Osteoblast (primary cell): ENCODE data around the gene PRKCE. TPM values are rescaled to one million over a fixed set of nuclear protein-coding genes. Genes with fewer than 3 reads are reported as not detected.
A peak's percentile ranks its signal among the peaks of the same experiment; 100 is the strongest.

Experiments
- DNase-seq: peaks from one replicate; pipeline ENCODE4 v3.0.0; 2011; ENCODE audit warnings: low spot score, mixed read lengths; ENCODE audit not compliant: insufficient read length; ENCODE audit errors: missing footprints
- H2AFZ ChIP-seq: 2 replicates; pipeline ENCODE4 v1.6.0; 2011; ENCODE audit warnings: mild to moderate bottlenecking, low read length
- H3K27ac ChIP-seq: 2 replicates; pipeline ENCODE4 v1.5.1; 2011; ENCODE audit warnings: mild to moderate bottlenecking, low read depth, low read length, moderate library complexity
- H3K27me3 ChIP-seq: 2 replicates; pipeline ENCODE4 v1.6.0; 2012; ENCODE audit warnings: mild to moderate bottlenecking, control low read depth, inconsistent platforms, low read length, moderate library complexity; ENCODE audit not compliant: insufficient read depth
- H3K36me3 ChIP-seq: 2 replicates; pipeline ENCODE4 v1.5.1; 2011; ENCODE audit warnings: mild to moderate bottlenecking, low read length, control low read depth, moderate library complexity; ENCODE audit not compliant: insufficient read depth
- H3K4me1 ChIP-seq: 2 replicates; pipeline ENCODE4 v1.5.1; 2011; ENCODE audit warnings: mild to moderate bottlenecking, low read length, control low read depth, moderate library complexity; ENCODE audit not compliant: insufficient read depth
- H3K4me2 ChIP-seq: 2 replicates; pipeline ENCODE4 v1.6.0; 2011; ENCODE audit warnings: mild to moderate bottlenecking, low read length; ENCODE audit not compliant: insufficient read depth
- H3K4me3 ChIP-seq: fragments of 200-600 bp; sonication (generic); 3 replicates; pipeline ENCODE4 v1.5.1; 2012; ENCODE audit warnings: mild to moderate bottlenecking, low read length, inconsistent platforms; ENCODE audit not compliant: insufficient read depth
- H3K79me2 ChIP-seq: 2 replicates; pipeline ENCODE4 v1.6.0; 2012; ENCODE audit warnings: mild to moderate bottlenecking, low read length, control low read depth, inconsistent platforms; ENCODE audit not compliant: insufficient read depth
- H3K9me3 ChIP-seq: 2 replicates; pipeline ENCODE4 v1.5.1; 2011; ENCODE audit warnings: low read depth, low read length, control low read depth
- H4K20me1 ChIP-seq: 2 replicates; pipeline ENCODE4 v1.6.0; 2012; ENCODE audit warnings: mild to moderate bottlenecking, low read length, control low read depth; ENCODE audit not compliant: insufficient read depth
- total RNA-seq: library from RNA; depleted of rRNA; stranded (reverse); fragments of >200 nt; gene quantifications from 2 replicates; pipeline ENCODE4 v1.2.3, GENCODE V29; 2012
- TF ChIP-seq, protein P1 (sequence below): IDR thresholded peaks from 2 replicates; pipeline ENCODE4 v1.5.1; 2011; ENCODE audit warnings: mild to moderate bottlenecking, low read depth, low read length, moderate library complexity; ENCODE audit errors: extremely low read depth

PRKCE gene
- total RNA-seq, 1 donor, result 22.1 TPM

DNA sequence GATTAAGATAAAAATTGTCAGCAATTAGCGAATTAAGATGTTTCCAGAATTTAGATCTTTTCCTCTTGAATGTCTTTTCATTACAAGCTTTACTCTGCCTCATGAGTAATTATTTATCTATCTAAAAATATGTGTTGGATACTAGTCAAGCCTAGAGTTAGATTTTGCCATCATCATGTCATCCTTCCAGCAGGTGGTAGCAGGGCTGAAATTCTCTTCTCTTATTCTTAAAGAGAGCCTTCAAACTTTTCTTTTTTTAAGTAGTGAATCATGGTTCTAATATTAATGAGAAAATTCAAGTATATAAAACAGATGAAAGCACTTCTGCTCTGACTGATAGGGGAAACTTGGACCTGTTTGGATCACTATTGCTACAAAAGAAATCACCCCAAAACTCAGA is 405.1 kb downstream of the PRKCE start:
- DNase-seq, result no peak
- Histone ChIP-seq H3K4me1 (peaks cover 5% of the 10 kb centered on the region), H4K20me1 (no peaks in the 10 kb centered on the region), H3K79me2 (no peaks in the 10 kb centered on the region), H3K9me3 (no peaks in the 10 kb centered on the region), H3K36me3 (no peaks in the 10 kb centered on the region), H3K4me3 (no peak overlapping the region), H3K27ac (no peak overlapping the region), H3K27me3 (no peaks in the 10 kb centered on the region), H2AFZ (no peak overlapping the region), H3K4me2 (no peak overlapping the region)
- TF ChIP-seq, protein P1, sequence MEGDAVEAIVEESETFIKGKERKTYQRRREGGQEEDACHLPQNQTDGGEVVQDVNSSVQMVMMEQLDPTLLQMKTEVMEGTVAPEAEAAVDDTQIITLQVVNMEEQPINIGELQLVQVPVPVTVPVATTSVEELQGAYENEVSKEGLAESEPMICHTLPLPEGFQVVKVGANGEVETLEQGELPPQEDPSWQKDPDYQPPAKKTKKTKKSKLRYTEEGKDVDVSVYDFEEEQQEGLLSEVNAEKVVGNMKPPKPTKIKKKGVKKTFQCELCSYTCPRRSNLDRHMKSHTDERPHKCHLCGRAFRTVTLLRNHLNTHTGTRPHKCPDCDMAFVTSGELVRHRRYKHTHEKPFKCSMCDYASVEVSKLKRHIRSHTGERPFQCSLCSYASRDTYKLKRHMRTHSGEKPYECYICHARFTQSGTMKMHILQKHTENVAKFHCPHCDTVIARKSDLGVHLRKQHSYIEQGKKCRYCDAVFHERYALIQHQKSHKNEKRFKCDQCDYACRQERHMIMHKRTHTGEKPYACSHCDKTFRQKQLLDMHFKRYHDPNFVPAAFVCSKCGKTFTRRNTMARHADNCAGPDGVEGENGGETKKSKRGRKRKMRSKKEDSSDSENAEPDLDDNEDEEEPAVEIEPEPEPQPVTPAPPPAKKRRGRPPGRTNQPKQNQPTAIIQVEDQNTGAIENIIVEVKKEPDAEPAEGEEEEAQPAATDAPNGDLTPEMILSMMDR, result no peak

- Histone ChIP-seq H3K4me2 (no peak overlapping the region), H3K79me2 (no peaks in the 10 kb centered on the region), H3K9me3 (no peaks in the 10 kb centered on the region), H3K4me1 (peaks cover 6% of the 10 kb centered on the region), H2AFZ (no peak overlapping the region), H3K27ac (no peak overlapping the region), H3K36me3 (no peaks in the 10 kb centered on the region), H3K27me3 (no peaks in the 10 kb centered on the region), H3K4me3 (no peak overlapping the region), H4K20me1 (no peaks in the 10 kb centered on the region)
- no peak for DNase-seq
- TF ChIP-seq, protein P1, result no peak
These were observed 406.7 kb downstream of the PRKCE start for GRCh38 chr2:46058140-46058539.

- TF ChIP-seq, protein P1, result peak; percentile 92
- peak overlapping the region; percentile 45 for H3K27ac ChIP-seq
- peak overlapping the region; percentile 38 for H3K4me2 ChIP-seq
- H3K36me3 ChIP-seq, result no peaks in the 10 kb centered on the region
- H3K27me3 ChIP-seq, result no peaks in the 10 kb centered on the region
- no peak overlapping the region for H3K4me3 ChIP-seq
- no peaks in the 10 kb centered on the region for H3K79me2 ChIP-seq
- H3K4me1 ChIP-seq, result peaks cover 38% of the 10 kb centered on the region
- DNase-seq, result peak; percentile 82
- no peaks in the 10 kb centered on the region for H3K9me3 ChIP-seq
- H2AFZ ChIP-seq, result no peak overlapping the region
- H4K20me1 ChIP-seq, result no peaks in the 10 kb centered on the region
These were observed 411.4 kb downstream of the PRKCE start for GRCh38 chr2:46062637-46063412.

DNA sequence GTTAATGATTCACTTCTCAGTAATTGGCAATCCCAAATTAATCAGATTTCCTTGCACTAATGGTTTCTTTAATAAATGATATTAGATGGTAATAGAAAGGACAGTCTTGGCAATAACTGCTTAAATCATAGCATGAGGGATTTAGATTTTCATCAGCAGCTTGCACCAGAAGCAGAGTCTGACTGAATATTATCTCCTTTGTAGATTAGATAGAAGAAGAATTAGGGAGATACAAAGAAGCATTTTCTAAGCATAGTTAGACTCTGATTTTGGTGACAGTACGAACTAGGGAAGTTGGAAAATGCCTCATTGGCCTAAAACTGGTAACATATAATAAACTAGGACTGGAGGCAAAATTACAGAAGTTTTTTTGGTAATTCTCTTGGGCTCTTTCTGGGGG is 412.9 kb downstream of the PRKCE start:
- TF ChIP-seq, protein P1, result no peak
- H3K36me3 ChIP-seq, result no peaks in the 10 kb centered on the region
- no peaks in the 10 kb centered on the region for H4K20me1 ChIP-seq
- DNase-seq, result no peak
- H3K4me1 ChIP-seq, result peaks cover 41% of the 10 kb centered on the region
- no peaks in the 10 kb centered on the region for H3K27me3 ChIP-seq
- H3K27ac ChIP-seq, result peak overlapping the region; percentile 89
- no peaks in the 10 kb centered on the region for H3K79me2 ChIP-seq
- no peak overlapping the region for H2AFZ ChIP-seq
- H3K9me3 ChIP-seq, result no peaks in the 10 kb centered on the region
- H3K4me2 ChIP-seq, result no peak overlapping the region
- no peak overlapping the region for H3K4me3 ChIP-seq
